Measurements from ENCODE around the gene RPTOR.

Gene RPTOR

GRCh38 chr17:80816241-80817103 lies 271.8 kb downstream of the RPTOR start:
- POLR2A ChIA-PET, result no interaction called here
- H3K4me1 ChIP-seq (ENCODE audit: control insufficient read depth, insufficient read depth, low read length), result no peaks in the 10 kb centered on the region
- H3K9me3 ChIP-seq (ENCODE audit: control insufficient read depth, insufficient read depth, low read depth, low read length), result no peaks in the 10 kb centered on the region
- H3K36me3 ChIP-seq (ENCODE audit: control insufficient read depth in 2 of 2, insufficient read depth in 1 of 2, low read length in 2 of 2), result peaks cover 0 to 7% of the 10 kb centered on the region in 2 experiments; a peak in 1 of 3 replicates
- TF ChIP-seq ZNF664 (tag by site-specific recombination; IDR thresholded peaks at IDR 0.05), result no peak
- TF ChIP-seq ZNF580 (tag by site-specific recombination; IDR thresholded peaks at IDR 0.05), result no peak
- no peak for TF ChIP-seq ZNF174 (tag by site-specific recombination; IDR thresholded peaks at IDR 0.05)
- no peak for TF ChIP-seq CTCF (tag by site-specific recombination; IDR thresholded peaks at IDR 0.05)
- TF ChIP-seq ZNF16 (tag by site-specific recombination; IDR thresholded peaks at IDR 0.05; ENCODE audit: low read depth), result no peak
- TF ChIP-seq ZNF626 (tag by site-specific recombination; IDR thresholded peaks at IDR 0.05), result no peak
- TF ChIP-seq ZNF792 (tag by site-specific recombination; IDR thresholded peaks at IDR 0.05), result no peak
- no peak for TF ChIP-seq ZNF416 (tag by site-specific recombination; IDR thresholded peaks at IDR 0.05)
- TF ChIP-seq ZBTB11 (tag by site-specific recombination; conservative IDR thresholded peaks at IDR 0.05; ENCODE audit: low read depth), result no peak
- TF ChIP-seq SP3 (tag by site-specific recombination; IDR thresholded peaks at IDR 0.05), result no peak
- TF ChIP-seq ZNF561 (tag by site-specific recombination; IDR thresholded peaks at IDR 0.05; ENCODE audit: borderline replicate concordance), result no peak
- CTCF ChIA-PET, result interaction anchor here (0.7 kb wide), 3 partner anchors 43 to 649 kb away, joined by 3 read pairs; no protein-coding TSS in a partner anchor
- H3K4me3 ChIP-seq (ENCODE audit: low read depth, low read length), result no peak overlapping the region
- no peak overlapping the region for H3K27ac ChIP-seq (ENCODE audit: extremely low read depth, low read depth, low read length)

GRCh38 chr17:80817321-80817845 lies 272.7 kb downstream of the RPTOR start:
- Histone ChIP-seq H3K4me3 (ENCODE audit: low read depth, low read length) (no peak overlapping the region), H3K4me1 (ENCODE audit: control insufficient read depth, insufficient read depth, low read length) (no peaks in the 10 kb centered on the region), H3K9me3 (ENCODE audit: control insufficient read depth, insufficient read depth, low read depth, low read length) (no peaks in the 10 kb centered on the region), H3K36me3 (ENCODE audit: control insufficient read depth in 2 of 2, insufficient read depth in 1 of 2, low read length in 2 of 2) (peaks cover 0 to 2% of the 10 kb centered on the region in 2 experiments; a peak in 1 of 3 replicates), H3K27ac (ENCODE audit: extremely low read depth, low read depth, low read length) (no peak overlapping the region)
- CTCF ChIA-PET, result no interaction called here
- POLR2A ChIA-PET, result no interaction called here
- TF ChIP-seq ZNF341 (tag by site-specific recombination; IDR thresholded peaks at IDR 0.05; ENCODE audit: low read depth), result peak; percentile 78
- no peak for TF ChIP-seq TRIM28 (IDR thresholded peaks at IDR 0.05; ENCODE audit: borderline replicate concordance, low read length)
- TF ChIP-seq ZBTB7A (tag by site-specific recombination; IDR thresholded peaks at IDR 0.05; ENCODE audit: low read depth), result no peak
- no peak for TF ChIP-seq ZNF777 (tag by site-specific recombination; IDR thresholded peaks at IDR 0.05; ENCODE audit: borderline replicate concordance)
- no peak for TF ChIP-seq ZNF596 (tag by site-specific recombination; IDR thresholded peaks at IDR 0.05)
